Measurements from ENCODE around the gene TRIM2. TPM values are rescaled to one million over a fixed set of nuclear protein-coding genes. Genes with fewer than 3 reads are reported as not detected.
A peak's percentile ranks its signal among the peaks of the same experiment; 100 is the strongest.

TRIM2 gene
- total RNA-seq, 2 experiments from 2014 or later: 0.20 to 0.44 TPM

DNA sequence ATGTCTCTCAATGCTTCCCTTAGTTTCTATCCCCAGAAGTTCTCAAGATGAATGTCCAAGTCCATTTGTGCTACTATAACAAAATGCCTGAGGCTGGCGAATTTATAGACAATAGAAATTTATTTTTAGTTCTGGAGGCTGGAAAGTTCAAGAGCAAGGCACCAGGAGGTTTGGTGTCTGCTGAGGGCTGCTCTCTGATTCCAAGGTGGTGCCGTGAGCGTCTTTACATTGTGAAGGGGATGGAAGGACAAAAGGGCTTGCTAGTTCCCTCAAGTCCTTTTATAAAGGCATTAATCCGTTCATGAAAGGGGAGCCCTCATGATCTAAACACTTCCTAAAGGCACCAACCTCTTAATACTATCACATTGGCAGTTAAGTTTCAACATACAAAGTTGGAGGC, 12.3 kb downstream of the TRIM2 start:
- CTCF ChIA-PET: interaction anchor here (0.6 kb wide), 1 partner anchor 683 kb away, joined by 3 read pairs; no protein-coding TSS in a partner anchor
- Mint-ChIP-seq H3K36me3 (ENCODE audit: low read depth) (no peaks in the 10 kb centered on the region), H3K4me1 (peaks cover 1% of the 10 kb centered on the region), H3K9me3 (no peaks in the 10 kb centered on the region), H3K4me3 (no peak overlapping the region), H3K27ac (no peak overlapping the region), H3K27me3 (peaks cover 31% of the 10 kb centered on the region)
- no peak for DNase-seq
- POLR2A ChIA-PET: no interaction called here

DNA sequence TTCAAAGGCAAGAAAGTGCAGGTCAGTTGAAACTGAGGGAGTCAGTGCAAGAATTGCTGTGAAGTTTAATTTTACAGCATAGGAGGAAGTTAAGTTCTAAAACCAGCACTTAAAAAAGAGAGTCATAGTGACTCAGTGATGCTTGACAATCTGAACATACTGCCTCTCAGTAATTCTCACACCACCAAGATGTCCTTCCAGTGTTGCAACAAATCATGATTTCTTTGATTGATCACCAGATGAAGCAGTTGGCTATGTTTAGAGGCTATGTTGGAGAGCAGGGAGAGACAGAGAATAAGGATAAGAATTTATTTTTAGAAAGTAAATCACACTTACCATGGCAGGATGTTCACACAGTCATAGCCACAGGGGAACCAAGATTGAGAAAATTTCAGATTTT, 13.2 kb downstream of the TRIM2 start:
- H3K4me1 Mint-ChIP-seq: peaks cover 7% of the 10 kb centered on the region
- POLR2A ChIA-PET: no interaction called here
- no peak for DNase-seq
- no peak overlapping the region for H3K4me3 Mint-ChIP-seq
- H3K36me3 Mint-ChIP-seq (ENCODE audit: low read depth): no peaks in the 10 kb centered on the region
- no peak overlapping the region for H3K27ac Mint-ChIP-seq
- peaks cover 38% of the 10 kb centered on the region for H3K27me3 Mint-ChIP-seq
- CTCF ChIA-PET: no interaction called here
- H3K9me3 Mint-ChIP-seq: no peaks in the 10 kb centered on the region

DNA sequence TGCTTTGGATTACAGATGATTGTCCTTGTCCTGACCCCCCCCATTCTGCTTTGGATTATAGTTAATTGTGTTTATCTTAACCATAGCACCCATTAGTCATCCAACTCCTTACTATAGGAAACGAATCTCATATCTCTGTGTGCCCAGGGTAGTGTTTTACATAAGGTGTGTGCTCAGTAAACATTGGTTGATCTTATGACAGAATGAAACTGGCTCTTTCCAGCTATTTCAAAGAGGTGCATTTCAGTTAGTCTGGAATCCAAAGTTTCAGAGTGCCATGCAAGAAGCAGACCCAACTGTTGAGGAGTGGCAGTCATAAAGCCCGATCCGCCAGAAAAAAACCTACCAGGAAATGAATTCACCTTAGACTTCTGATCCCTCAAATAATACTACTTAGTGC, 14.7 kb downstream of the TRIM2 start:
- peaks cover 17% of the 10 kb centered on the region for H3K4me1 Mint-ChIP-seq
- CTCF ChIA-PET: no interaction called here
- H3K27me3 Mint-ChIP-seq: peaks cover 48% of the 10 kb centered on the region

DNA sequence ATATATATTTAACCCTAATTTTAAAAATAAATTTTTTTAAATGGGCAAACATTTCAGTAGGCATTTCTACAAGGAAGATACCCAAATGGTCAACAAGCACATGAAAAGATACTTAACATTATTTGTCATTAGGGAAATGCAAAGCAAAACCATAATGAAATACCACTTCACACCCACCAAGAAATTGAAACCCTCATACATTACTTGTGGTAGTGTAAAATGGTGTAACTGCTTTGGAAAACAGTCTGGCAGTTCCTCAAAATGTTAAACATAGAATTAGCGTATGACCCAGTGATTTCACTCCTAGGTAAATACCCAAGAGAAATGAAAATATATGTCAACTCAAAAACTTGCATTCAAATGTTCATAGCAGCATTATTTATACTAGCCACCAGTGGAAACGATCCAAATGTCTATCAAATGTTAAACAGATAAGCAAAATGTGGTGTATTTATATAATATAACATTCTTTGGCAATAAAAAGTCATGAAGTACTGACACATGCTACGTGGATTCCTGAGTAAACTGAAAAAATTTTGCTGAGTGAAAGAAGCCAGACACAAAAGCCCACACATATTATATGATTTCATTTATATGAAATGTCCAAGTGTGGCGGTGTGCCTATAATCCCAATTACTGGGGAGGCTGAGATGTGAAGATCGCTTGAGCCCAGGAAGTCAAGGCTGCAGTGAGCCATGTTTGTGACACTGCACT, 16.6 kb downstream of the TRIM2 start:
- peaks cover 53% of the 10 kb centered on the region for H3K27me3 Mint-ChIP-seq
- DNase-seq: no peak

More for the DNA sequence above, 14.7 kb downstream of the TRIM2 start:
- Mint-ChIP-seq H3K27ac (no peak overlapping the region), H3K9me3 (no peaks in the 10 kb centered on the region), H3K36me3 (ENCODE audit: low read depth) (no peaks in the 10 kb centered on the region), H3K4me3 (no peak overlapping the region)
- DNase-seq: no peak
- POLR2A ChIA-PET: no interaction called here

DNA sequence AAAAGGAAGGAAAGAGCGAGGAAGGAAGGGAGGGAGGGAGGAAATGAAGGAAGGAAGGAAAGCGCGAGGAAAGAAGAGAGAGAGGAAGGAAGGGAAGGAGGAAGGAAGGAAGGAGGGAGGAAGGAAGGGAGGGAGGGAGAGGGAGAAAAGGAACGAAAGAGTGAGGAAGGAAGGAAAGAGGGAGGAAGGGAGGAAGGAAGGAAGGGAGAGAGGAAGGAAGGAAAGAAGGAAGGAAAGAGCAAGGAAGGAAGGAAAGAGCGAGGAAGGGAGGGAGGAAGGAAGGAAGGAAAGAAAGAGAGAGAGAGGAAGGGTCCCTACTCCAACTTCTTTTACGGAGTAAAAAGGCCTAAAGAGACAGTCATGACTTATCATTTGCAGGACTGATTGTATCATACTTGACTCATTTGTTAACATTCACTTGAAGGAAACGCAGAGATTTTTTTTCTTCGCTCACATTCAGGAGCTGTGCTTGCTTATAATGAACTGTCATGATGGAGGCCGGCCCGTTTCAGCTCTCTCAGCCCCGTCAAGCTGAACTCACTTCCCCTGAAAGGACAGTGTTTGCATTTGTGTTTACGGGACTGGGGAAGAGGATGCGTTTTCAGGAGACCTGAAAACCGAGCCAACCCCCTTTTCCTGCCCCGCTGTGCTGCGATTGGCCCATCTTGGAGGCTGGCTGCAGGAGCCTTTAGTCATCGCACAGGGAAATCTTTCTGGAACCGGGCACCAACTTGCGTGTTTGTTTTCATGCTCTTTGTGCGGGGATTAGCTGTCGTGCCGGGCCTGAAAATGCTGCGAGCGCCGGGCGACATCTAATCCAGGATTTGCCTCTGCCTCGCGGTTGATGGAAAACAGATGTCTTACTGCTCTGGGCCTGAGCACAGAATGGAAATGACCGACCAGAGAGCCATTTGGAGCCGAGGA, 17.8 kb downstream of the TRIM2 start:
- CTCF ChIA-PET: interaction anchor here (1.2 kb wide), 1 partner anchor 11 kb away, joined by 4 read pairs; no protein-coding TSS in a partner anchor
- POLR2A ChIA-PET: no interaction called here
- peak; percentile 11 for DNase-seq
- Mint-ChIP-seq H3K4me1 (peaks cover 33% of the 10 kb centered on the region), H3K9me3 (peaks cover 5% of the 10 kb centered on the region), H3K36me3 (ENCODE audit: low read depth) (peaks cover 10% of the 10 kb centered on the region), H3K27me3 (peaks cover 52% of the 10 kb centered on the region), H3K4me3 (peak overlapping the region; percentile 75), H3K27ac (peak overlapping the region; percentile 42)

More for the DNA sequence above, 16.6 kb downstream of the TRIM2 start:
- Mint-ChIP-seq H3K27ac (no peak overlapping the region), H3K36me3 (ENCODE audit: low read depth) (peaks cover 10% of the 10 kb centered on the region), H3K4me3 (no peak overlapping the region), H3K4me1 (peaks cover 33% of the 10 kb centered on the region), H3K9me3 (peaks cover 5% of the 10 kb centered on the region)
- CTCF ChIA-PET: interaction anchor here (0.6 kb wide), 1 partner anchor 327 kb away, joined by 4 read pairs; no protein-coding TSS in a partner anchor
- POLR2A ChIA-PET: no interaction called here

DNA sequence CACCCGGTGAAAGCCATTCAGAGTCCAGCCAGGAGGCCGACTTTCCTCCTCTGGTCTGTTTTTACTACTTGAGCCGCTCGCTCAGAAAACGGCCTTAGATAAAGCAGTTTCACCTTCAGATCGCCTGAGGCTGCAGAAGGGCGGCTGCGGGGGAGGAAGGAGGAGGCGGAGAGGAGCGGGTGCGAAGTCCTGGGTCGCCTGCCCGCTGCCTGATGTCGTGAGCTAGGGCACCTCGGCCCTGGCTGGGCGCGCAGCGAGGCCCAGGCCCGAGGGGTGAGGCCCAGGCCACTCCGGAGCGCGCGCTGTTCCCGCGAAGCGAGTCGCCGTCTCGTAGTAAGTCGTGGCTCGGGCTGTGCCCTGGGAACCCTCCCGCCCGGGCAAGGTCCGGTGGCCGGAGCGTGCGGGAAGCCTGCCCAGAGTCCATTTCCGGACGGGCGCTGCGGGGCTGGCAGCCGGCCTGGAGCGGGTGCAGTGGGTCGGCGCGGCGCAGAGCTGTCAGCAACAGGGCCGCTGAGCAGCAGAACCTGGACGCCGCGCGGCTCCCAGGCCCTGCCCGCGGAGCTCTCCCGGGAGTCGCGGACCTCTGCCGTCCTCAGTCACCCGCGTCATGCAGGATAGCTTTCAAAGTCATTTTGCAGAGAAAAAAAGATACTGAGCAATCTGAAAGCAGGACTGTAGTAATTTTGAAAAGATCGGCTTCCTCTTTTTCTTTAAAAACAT, 18.6 kb downstream of the TRIM2 start:
- Mint-ChIP-seq H3K36me3 (ENCODE audit: low read depth) (peaks cover 10% of the 10 kb centered on the region), H3K9me3 (peaks cover 5% of the 10 kb centered on the region), H3K27me3 (peaks cover 50% of the 10 kb centered on the region), H3K27ac (peak overlapping the region; percentile 42), H3K4me1 (peaks cover 33% of the 10 kb centered on the region), H3K4me3 (peak overlapping the region; percentile 75)
- ChIA-PET CTCF (interaction anchor here (0.8 to 1.7 kb wide), 3 partner anchors 10 to 42 kb away, joined by 4 to 5 read pairs (median 4); no protein-coding TSS in a partner anchor), POLR2A (no interaction called here)
- DNase-seq: peak; percentile 16

DNA sequence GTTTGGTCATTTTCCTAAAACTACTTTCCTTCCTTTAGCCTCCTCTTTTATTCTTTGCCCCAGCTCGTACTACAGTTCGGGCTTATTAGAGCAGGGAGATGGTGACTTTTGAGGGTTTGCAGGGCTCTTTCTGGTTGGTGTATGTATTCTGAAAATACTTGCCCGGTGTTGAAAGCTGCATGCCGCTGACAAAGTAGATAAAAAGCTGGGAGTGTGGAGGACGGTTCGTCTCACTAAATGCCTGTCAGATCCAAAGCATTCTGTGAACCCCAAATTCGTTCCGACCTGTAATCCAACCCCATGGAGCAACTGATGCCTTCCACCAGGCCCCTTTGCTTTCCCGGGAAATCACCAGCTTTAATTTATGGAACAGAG, 19.2 kb downstream of the TRIM2 start:
- POLR2A ChIA-PET: no interaction called here
- peak overlapping the region; percentile 61 for H3K4me3 Mint-ChIP-seq
- peaks cover 50% of the 10 kb centered on the region for H3K27me3 Mint-ChIP-seq
- peaks cover 33% of the 10 kb centered on the region for H3K4me1 Mint-ChIP-seq
- no peak overlapping the region for H3K27ac Mint-ChIP-seq
- H3K36me3 Mint-ChIP-seq (ENCODE audit: low read depth): peaks cover 10% of the 10 kb centered on the region
- H3K9me3 Mint-ChIP-seq: peaks cover 5% of the 10 kb centered on the region
- CTCF ChIA-PET: interaction anchor here (0.6 to 1.7 kb wide), 4 partner anchors 9 to 1035 kb away, joined by 3 to 5 read pairs (median 4); no protein-coding TSS in a partner anchor
- DNase-seq: no peak

DNA sequence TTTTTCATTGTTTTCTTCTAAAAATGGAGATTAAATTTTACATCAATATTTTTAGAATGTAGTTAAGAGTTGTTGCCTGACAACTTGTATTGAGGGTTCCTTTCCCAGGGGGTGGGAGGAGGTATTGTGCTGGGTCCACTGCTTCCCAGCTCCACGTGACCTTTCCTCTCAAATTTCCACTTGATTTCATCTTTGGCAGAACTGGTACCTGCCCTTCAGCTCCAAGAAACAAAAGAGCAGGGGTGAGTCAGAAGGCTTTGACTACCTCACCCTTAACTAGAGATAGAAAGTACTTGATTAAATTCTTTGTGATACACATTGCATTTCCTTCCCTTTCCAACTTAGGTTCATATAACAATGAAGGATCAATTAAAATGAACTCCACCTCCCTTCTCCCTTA, 19.7 kb downstream of the TRIM2 start:
- Mint-ChIP-seq H3K4me3 (no peak overlapping the region), H3K9me3 (peaks cover 5% of the 10 kb centered on the region), H3K4me1 (peaks cover 33% of the 10 kb centered on the region), H3K27ac (no peak overlapping the region), H3K27me3 (peaks cover 48% of the 10 kb centered on the region), H3K36me3 (ENCODE audit: low read depth) (peaks cover 10% of the 10 kb centered on the region)
- ChIA-PET CTCF (interaction anchor here (0.6 to 1.7 kb wide), 2 partner anchors 27 to 1035 kb away, joined by 3 to 5 read pairs; no protein-coding TSS in a partner anchor), POLR2A (interaction anchor here (0.6 kb wide), 1 partner anchor 33 kb away, joined by 3 read pairs; no protein-coding TSS in a partner anchor)
- DNase-seq: no peak

DNA sequence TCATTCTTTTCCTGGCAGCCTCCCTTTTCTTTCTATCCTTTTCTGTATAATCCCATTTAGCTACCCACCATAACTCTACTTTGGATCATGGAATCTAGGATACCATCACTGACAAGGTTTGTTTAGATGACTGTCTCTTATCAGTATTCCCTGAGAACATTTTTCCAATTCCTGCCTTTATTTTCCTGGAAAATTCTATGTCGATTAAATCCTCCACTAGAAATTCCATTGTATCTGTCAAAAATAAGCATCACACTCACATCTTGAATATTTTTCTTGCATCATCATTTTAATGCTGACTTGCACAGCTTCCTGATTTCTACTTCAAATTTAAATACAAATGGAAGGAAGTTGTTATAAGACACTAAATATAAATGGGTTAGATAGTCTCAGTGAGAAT, 20.2 kb downstream of the TRIM2 start:
- CTCF ChIA-PET: interaction anchor here (1.7 kb wide), 1 partner anchor 27 kb away, joined by 5 read pairs; no protein-coding TSS in a partner anchor
- H3K4me3 Mint-ChIP-seq: no peak overlapping the region

DNA sequence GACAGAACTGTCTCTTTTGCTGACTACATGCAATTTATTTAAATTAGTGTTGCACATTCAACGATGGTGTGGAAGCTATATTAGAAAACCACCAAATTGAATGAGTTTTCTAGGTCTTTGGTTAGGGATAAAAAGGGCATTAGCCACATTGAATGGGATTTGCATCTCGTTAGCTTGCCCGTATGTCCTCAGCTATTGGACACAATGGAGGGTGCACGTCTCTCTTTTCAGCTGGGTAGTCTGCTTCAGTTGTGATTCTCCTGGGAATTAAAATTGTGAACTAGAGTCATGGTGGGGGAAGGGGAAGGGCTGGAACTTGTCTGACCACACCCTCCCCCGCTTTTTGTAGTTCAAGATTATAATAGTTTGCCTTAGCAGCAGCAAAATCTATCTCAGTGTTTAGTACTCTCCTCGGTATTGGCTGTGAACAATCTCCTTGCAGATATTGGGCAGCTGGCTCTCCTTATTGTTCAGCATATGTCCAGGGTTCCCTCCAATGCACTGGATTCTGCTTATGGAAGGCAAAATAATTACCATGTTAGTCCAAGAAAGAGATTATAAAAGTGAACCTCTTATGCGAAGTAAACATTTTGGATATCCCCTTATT, 23.3 kb downstream of the TRIM2 start:
- Mint-ChIP-seq H3K9me3 (peaks cover 5% of the 10 kb centered on the region), H3K27ac (no peak overlapping the region), H3K36me3 (ENCODE audit: low read depth) (peaks cover 10% of the 10 kb centered on the region), H3K4me3 (no peak overlapping the region), H3K4me1 (peaks cover 24% of the 10 kb centered on the region), H3K27me3 (peaks cover 36% of the 10 kb centered on the region)
- DNase-seq: no peak
- POLR2A ChIA-PET: no interaction called here
- CTCF ChIA-PET: no interaction called here

More for the DNA sequence above, 20.2 kb downstream of the TRIM2 start:
- no peak for DNase-seq
- no peak overlapping the region for H3K27ac Mint-ChIP-seq
- POLR2A ChIA-PET: interaction anchor here (0.6 kb wide), 1 partner anchor 32 kb away, joined by 3 read pairs; no protein-coding TSS in a partner anchor
- H3K36me3 Mint-ChIP-seq (ENCODE audit: low read depth): peaks cover 10% of the 10 kb centered on the region
- H3K27me3 Mint-ChIP-seq: peaks cover 48% of the 10 kb centered on the region
- peaks cover 33% of the 10 kb centered on the region for H3K4me1 Mint-ChIP-seq
- peaks cover 5% of the 10 kb centered on the region for H3K9me3 Mint-ChIP-seq

DNA sequence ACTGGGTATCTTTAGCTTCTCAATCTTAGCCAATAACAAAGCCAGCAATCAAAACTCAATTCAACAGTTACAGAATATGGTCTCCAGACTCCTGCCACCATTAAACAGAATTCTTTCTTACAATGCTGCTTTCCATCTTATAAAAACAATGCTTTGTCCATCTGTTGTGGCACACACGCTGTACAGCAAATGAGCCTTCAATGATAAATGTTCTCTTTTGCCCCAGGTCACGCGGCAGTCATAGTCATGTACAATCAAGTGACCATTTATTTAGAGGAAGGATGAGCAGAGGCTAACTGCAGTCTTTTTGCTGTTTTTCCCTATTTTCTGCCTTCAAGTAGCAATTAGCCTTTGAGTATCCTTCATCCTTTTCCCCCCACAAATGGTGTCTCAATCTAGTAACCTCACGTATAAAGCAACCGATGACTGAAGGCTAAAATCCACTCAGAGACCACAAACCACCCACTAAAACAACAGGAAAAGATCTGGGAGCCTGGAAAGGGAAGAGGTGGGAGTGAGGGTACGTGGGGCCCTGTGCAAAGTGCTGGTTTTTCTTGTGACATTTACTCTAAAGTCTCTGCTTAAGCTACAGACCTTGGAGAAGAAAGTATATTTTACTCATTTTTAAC, 24.4 kb downstream of the TRIM2 start:
- Mint-ChIP-seq H3K9me3 (peaks cover 5% of the 10 kb centered on the region), H3K27me3 (peaks cover 34% of the 10 kb centered on the region), H3K36me3 (ENCODE audit: low read depth) (peaks cover 10% of the 10 kb centered on the region), H3K27ac (no peak overlapping the region), H3K4me1 (peaks cover 28% of the 10 kb centered on the region), H3K4me3 (no peak overlapping the region)
- POLR2A ChIA-PET: no interaction called here
- CTCF ChIA-PET: no interaction called here
- DNase-seq: no peak

DNA sequence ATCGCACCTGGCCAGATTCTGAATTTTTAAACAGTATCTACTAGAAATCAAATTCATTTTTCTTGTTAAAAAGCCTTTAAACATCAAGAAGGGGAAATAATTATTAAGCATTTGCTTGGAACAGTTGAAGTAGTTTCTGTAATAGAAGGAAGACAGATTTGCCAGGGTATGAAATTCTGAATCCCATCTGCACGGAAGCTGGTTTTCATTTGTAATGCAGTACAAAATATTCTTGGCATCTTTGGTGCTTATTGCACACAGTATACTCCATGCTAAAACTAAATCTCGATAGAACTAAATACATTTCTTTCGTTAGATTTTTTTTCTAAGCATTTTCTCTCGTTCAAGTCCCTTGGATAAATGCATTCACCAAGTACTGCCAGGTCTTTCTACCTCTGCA, 25.3 kb downstream of the TRIM2 start:
- Mint-ChIP-seq H3K4me3 (no peak overlapping the region), H3K27me3 (peaks cover 26% of the 10 kb centered on the region), H3K36me3 (ENCODE audit: low read depth) (peaks cover 5% of the 10 kb centered on the region), H3K27ac (no peak overlapping the region), H3K4me1 (peaks cover 24% of the 10 kb centered on the region), H3K9me3 (peaks cover under 1% of the 10 kb centered on the region)
- no peak for DNase-seq
- ChIA-PET POLR2A (no interaction called here), CTCF (no interaction called here)
